Thyroid gland (tissue), 4 donors: ENCODE data around the gene PGBD5.

ENCODE experiments used
- POLR2A ChIP-seq, 2 donors: fragments of 450-650 bp; IDR thresholded peaks; one replicate each; pipeline ENCODE4 v1.6.1; 2017; ENCODE audit warnings: antibody characterized with exemption in 2 of 2, mild to moderate bottlenecking in 2 of 2, moderate library complexity in 1 of 2
- TF ChIP-seq, protein P1 (sequence below), 6 experiments: fragments of 200-600 bp in 3 of 6; fragments of 450-650 bp in 3 of 6; sonication (generic) in 3 of 6; IDR thresholded peaks; one replicate each; pipeline ENCODE4 v1.5.1; 2016 to 2019; ENCODE audit warnings: antibody characterized with exemption in 6 of 6, mild to moderate bottlenecking in 2 of 6, inconsistent platforms in 1 of 6, moderate library complexity in 1 of 6

DNA sequence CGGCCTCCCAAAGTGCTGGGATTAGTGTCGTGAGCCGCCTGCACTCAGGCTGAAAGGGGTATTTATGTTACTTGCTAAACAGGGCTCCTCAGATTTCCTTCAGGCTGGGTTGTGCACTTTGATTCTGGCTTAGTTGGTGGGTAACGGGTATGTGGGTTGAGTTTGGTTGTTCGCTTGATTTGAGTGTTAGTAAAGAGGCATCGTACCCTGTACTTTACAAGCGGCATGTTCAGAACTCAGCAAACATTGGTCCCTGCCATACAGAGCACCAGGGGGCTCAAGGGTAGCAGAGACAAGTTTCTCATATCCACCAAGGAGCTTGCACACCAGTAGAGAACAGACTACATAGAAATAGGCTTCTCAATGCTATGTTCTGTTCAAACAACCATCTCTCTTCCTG, 147.8 kb downstream of the PGBD5 start:
- TF ChIP-seq, protein P1, sequence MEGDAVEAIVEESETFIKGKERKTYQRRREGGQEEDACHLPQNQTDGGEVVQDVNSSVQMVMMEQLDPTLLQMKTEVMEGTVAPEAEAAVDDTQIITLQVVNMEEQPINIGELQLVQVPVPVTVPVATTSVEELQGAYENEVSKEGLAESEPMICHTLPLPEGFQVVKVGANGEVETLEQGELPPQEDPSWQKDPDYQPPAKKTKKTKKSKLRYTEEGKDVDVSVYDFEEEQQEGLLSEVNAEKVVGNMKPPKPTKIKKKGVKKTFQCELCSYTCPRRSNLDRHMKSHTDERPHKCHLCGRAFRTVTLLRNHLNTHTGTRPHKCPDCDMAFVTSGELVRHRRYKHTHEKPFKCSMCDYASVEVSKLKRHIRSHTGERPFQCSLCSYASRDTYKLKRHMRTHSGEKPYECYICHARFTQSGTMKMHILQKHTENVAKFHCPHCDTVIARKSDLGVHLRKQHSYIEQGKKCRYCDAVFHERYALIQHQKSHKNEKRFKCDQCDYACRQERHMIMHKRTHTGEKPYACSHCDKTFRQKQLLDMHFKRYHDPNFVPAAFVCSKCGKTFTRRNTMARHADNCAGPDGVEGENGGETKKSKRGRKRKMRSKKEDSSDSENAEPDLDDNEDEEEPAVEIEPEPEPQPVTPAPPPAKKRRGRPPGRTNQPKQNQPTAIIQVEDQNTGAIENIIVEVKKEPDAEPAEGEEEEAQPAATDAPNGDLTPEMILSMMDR (IDR thresholded peaks at IDR 0.05) = no peak
- TF ChIP-seq POLR2A (IDR thresholded peaks at IDR 0.05) = no peak
